GM12872 (cell line): Measurements from ENCODE around the gene PDLIM1.
A peak's percentile ranks its signal among the peaks of the same experiment; 100 is the strongest.

Experiments used
- TF ChIP-seq, protein P1 (sequence below): IDR thresholded peaks from 3 replicates; pipeline ENCODE4 v1.5.1; 2011; ENCODE audit warnings: low read depth, mild to moderate bottlenecking, low read length, moderate library complexity; ENCODE audit not compliant: insufficient read depth

The PDLIM1 gene, protein sequence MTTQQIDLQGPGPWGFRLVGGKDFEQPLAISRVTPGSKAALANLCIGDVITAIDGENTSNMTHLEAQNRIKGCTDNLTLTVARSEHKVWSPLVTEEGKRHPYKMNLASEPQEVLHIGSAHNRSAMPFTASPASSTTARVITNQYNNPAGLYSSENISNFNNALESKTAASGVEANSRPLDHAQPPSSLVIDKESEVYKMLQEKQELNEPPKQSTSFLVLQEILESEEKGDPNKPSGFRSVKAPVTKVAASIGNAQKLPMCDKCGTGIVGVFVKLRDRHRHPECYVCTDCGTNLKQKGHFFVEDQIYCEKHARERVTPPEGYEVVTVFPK

DNA sequence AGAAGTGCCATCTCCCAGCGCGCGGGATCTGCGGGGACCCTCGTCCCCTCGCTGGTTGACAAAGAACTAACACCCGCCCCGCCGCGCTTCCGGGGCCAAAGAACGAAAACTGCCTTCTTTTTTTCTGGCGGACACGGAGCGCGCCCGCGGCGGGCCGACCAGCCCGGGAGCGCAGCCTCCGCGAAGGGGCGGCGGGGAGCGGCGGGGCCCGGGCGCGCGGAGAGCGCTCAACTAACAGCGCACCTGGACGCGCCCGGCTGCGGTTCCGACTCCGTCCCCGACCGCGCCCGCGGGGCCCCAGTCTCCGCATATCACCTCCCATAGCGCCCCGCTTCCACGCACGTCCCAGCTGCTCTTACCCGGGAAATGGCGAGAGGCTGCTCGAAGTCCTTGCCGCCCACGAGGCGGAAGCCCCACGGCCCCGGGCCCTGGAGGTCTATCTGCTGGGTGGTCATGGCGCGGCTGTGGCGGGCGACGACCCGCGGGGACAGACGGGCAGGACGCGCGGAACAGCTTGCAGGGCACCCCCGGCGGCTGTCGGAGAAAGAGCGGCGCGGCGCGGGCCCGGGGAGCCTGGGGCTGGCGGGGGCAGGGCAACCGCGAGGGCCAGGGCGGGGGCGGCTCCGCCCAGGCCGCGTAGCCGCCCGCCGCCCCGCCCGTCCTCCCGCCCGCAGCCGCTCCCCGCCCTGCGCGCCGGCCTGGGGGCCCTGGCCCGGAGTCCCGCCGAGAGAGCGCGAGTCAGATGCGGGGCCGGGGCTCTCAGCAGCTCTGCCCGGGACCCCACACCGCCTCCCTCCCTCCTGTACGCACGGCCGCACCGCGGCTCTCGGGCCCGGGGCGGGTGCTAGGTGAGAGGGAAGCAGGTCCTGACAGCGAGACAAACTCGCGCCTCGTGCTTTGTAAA, at the start of gene PDLIM1:
Gene PDLIM1, minus strand, starts transcription at position 543 of the 904 bp plus-strand sequence. Its CDS starts 88 bp downstream, at position 455.
- TF ChIP-seq, protein P1, sequence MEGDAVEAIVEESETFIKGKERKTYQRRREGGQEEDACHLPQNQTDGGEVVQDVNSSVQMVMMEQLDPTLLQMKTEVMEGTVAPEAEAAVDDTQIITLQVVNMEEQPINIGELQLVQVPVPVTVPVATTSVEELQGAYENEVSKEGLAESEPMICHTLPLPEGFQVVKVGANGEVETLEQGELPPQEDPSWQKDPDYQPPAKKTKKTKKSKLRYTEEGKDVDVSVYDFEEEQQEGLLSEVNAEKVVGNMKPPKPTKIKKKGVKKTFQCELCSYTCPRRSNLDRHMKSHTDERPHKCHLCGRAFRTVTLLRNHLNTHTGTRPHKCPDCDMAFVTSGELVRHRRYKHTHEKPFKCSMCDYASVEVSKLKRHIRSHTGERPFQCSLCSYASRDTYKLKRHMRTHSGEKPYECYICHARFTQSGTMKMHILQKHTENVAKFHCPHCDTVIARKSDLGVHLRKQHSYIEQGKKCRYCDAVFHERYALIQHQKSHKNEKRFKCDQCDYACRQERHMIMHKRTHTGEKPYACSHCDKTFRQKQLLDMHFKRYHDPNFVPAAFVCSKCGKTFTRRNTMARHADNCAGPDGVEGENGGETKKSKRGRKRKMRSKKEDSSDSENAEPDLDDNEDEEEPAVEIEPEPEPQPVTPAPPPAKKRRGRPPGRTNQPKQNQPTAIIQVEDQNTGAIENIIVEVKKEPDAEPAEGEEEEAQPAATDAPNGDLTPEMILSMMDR, result peak; percentile 26; the same call in 1 of the 3 replicates

DNA sequence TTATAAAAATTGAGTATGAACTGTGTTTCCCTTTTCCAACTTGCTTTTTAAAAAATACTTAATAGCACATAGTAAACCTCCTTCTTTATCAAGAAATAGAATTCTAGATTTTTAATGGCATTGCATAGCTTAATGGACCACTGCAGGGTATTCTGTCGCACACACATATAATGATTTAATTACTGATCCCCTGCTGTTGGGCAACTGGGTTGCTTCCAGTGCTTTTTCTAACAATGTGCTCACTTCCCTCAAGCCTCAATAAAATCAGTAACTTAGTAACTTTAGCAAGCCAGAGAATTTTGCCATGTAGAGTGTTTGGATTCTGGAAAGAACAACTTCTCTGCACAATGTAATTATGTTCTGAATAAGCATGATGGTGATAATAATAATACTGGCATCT, 49.1 kb upstream of the PDLIM1 start:
- TF ChIP-seq, protein P1, result no peak

DNA sequence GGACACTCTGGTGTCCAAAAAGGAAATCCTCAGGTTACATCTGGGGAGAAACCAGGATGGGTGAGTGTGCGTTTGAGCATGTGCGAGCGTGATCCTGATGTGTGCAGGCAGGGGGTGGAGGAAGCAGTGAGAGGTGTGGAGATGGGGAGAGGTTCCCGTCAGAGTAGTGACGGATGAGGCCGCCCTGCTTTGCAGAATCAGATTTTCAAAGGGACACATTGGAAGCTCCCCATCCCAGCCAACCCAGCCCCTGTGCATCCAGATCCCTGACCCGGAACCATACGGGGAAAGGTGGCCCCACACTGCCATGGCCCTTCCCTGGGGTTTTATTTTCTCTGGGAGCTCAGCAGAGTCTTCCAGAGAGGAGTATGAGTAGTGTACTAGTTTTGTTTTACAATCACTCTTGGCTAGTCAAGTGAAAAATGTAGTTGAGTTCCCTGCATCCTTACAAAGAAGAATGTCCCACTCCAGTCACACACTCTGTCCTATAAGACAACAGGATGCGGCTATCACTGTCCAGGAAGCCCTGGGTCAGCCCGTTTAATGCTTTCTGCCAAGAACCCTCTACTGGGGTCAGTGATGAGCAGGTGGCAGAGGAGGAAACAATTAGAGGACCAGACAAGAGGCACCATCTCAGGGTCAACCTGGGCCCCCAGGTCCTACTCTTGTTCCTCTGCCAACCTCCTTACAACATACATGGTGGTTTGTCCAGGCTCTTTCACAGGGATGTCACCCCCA, 46.8 kb upstream of the PDLIM1 start:
- TF ChIP-seq, protein P1, result no peak

DNA sequence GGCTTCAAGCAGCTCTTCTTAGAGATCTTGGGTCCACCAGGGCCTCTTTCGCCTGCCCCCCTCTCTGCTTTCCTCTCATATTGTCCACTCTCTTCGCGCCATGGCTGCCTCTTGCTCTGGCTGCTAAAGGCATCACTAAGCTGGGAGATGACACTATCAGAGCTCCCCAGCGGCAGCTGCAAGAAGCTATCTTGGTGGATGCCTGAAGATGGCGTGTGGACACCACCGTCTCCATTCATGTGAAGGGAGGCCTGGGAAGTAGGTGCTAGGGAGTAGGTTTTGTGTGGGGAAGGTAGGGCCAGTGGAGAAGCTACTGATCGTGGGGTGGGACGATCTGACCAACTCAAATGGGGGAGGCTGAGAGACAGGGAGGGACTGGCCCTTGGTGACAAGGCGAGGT, 45.9 kb upstream of the PDLIM1 start:
- TF ChIP-seq, protein P1, result no peak

DNA sequence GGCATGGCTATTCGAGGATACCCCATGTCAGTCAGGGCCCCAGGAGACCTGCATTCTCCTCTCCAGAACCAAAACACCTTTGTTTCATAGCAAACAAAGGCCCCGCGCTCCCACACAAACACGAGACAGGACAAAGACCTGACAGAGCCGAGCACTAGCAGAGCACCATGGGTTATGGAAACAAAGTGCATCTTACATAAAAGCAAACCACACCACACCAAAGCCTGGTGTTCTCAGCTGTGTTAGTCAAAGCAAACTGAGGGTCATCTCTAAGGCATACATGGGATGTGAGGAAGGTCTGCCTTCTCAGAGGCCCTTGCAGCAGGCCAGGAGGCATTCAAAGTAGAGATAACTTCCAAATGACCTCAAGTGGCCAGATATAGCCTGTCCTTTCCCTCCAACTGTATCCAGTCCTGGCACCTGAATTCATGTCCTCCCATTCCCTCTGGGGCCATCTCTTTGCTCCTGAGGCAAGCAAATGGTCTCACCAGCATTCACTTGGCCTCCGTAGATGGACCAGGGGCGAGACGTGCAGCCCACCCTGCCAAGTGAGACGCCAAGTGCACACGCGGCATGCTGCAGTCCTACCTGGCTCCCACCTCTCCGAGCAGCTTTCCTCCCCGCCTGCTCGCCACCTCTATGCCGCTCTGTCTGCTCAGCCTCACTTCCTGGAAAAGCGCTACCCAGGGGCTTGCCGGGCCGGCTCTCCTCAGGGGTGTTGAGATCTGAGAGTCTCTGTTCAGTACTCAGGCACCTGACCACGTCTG, 45.3 kb upstream of the PDLIM1 start:
- TF ChIP-seq, protein P1, result no peak

DNA sequence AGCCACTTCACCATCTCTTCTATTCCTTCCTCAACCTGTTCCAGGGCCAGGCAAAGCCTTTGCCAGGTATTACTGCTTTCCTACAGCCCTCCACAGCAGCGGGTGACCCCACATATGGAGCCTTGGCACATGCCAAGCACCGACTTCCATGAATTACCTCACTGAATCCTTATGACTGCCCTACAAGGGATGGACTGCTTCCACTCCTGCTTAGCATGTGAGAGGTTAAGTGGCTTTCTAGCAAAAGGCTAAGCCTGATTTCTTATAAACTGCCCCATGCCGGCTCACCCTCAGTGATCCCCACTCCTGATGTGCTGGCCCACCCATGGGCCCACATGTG, 44.0 kb upstream of the PDLIM1 start:
- TF ChIP-seq, protein P1, result no peak
